Measurements from ENCODE around the gene ZNF35.

DNA sequence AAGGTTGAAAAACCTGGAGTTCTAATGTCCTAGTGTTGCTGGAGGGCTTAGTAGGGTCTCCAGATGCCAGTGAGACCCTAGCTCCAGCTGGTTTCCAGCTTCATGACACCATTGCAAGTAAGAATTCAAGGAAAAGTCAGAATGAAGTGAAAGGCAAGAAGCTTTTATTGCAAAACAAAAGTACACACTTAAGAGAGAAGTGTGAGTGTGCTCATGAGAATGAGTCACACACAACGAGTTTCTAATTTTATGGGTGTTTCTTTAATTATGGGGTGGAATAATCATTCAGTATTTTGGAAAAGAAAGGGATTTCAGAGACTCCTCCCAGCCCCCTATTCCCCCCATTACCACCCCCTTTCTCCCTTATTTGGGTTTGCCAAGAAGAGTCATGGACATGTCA is 39.4 kb downstream of the ZNF35 start:
- TF ChIP-seq, protein P1, sequence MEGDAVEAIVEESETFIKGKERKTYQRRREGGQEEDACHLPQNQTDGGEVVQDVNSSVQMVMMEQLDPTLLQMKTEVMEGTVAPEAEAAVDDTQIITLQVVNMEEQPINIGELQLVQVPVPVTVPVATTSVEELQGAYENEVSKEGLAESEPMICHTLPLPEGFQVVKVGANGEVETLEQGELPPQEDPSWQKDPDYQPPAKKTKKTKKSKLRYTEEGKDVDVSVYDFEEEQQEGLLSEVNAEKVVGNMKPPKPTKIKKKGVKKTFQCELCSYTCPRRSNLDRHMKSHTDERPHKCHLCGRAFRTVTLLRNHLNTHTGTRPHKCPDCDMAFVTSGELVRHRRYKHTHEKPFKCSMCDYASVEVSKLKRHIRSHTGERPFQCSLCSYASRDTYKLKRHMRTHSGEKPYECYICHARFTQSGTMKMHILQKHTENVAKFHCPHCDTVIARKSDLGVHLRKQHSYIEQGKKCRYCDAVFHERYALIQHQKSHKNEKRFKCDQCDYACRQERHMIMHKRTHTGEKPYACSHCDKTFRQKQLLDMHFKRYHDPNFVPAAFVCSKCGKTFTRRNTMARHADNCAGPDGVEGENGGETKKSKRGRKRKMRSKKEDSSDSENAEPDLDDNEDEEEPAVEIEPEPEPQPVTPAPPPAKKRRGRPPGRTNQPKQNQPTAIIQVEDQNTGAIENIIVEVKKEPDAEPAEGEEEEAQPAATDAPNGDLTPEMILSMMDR (conservative IDR thresholded peaks at IDR 0.05 in 1 of 2, IDR thresholded peaks at IDR 0.05 in 1 of 2; ENCODE audit: low read depth in 1 of 2, low read length in 2 of 2): no peak
- TF ChIP-seq EZH2 (IDR thresholded peaks at IDR 0.05; ENCODE audit: low read length, missing control alignments): no peak
